MM.1S (cell line): ENCODE data around the gene NAT8L.

Experiments
- DNase-seq: peaks from one replicate; pipeline ENCODE4 v3.0.0-alpha.2; 2015
- H2AFZ ChIP-seq: fragments of 300-600 bp; sonication (generic); 2 replicates; pipeline ENCODE4 v1.6.0; 2016; ENCODE audit warnings: antibody characterized with exemption, low read length
- H3F3A ChIP-seq: fragments of 300-600 bp; sonication (generic); 2 replicates; pipeline ENCODE4 v1.6.1; 2016; ENCODE audit warnings: mild to moderate bottlenecking, antibody characterized with exemption, low read length, moderate library complexity, mixed read lengths; ENCODE audit not compliant: insufficient read depth
- H3K27ac ChIP-seq: fragments of 300-600 bp; sonication (generic); 2 replicates; pipeline ENCODE4 v1.5.1; 2016; ENCODE audit warnings: mild to moderate bottlenecking, low read length
- H3K27me3 ChIP-seq: fragments of 300-600 bp; sonication (generic); replicated peaks from 2 replicates; pipeline ENCODE4 v1.6.0; 2016; ENCODE audit warnings: low read length; ENCODE audit not compliant: insufficient read depth
- H3K36me3 ChIP-seq: fragments of 300-600 bp; sonication (generic); replicated peaks from 2 replicates; pipeline ENCODE4 v1.6.1; 2016; ENCODE audit warnings: mild to moderate bottlenecking, low read length, mixed read lengths; ENCODE audit not compliant: insufficient read depth
- H3K4me1 ChIP-seq: fragments of 300-600 bp; sonication (generic); 2 replicates; pipeline ENCODE4 v1.6.1; 2016; ENCODE audit warnings: low read length, mixed read lengths
- H3K4me2 ChIP-seq: fragments of 300-600 bp; sonication (generic); 2 replicates; pipeline ENCODE4 v1.6.0; 2016; ENCODE audit warnings: low read depth, low read length
- H3K4me3 ChIP-seq: fragments of 300-600 bp; sonication (generic); 2 replicates; pipeline ENCODE4 v1.5.1; 2016; ENCODE audit warnings: low read length, mixed read lengths
- H3K79me2 ChIP-seq: fragments of 300-600 bp; sonication (generic); 2 replicates; pipeline ENCODE4 v1.6.1; 2016; ENCODE audit warnings: mixed run types, low read length, mixed read lengths
- H3K9ac ChIP-seq: fragments of 300-600 bp; sonication (generic); 2 replicates; pipeline ENCODE4 v1.6.1; 2016; ENCODE audit warnings: low read length, mixed read lengths
- H3K9me2 ChIP-seq: fragments of 300-600 bp; sonication (generic); replicated peaks from 2 replicates; pipeline ENCODE4 v1.6.1; 2016; ENCODE audit warnings: mild to moderate bottlenecking, low read length, mixed read lengths; ENCODE audit not compliant: insufficient read depth
- H3K9me3 ChIP-seq: fragments of 300-600 bp; sonication (generic); replicated peaks from 2 replicates; pipeline ENCODE4 v1.6.1; 2016; ENCODE audit warnings: mild to moderate bottlenecking, low read length, mixed read lengths; ENCODE audit not compliant: insufficient read depth
- H4K20me1 ChIP-seq: fragments of 300-600 bp; sonication (generic); 2 replicates; pipeline ENCODE4 v1.6.1; 2016; ENCODE audit warnings: mild to moderate bottlenecking, low read length, moderate library complexity, mixed read lengths; ENCODE audit not compliant: insufficient read depth
- EZH2 ChIP-seq: fragments of 300-600 bp; sonication (generic); optimal IDR thresholded peaks from 2 replicates; pipeline ENCODE3; 2017; ENCODE audit warnings: low read depth, mild to moderate bottlenecking, antibody characterized with exemption, low read length, mixed read lengths
- EZH2phosphoT487 ChIP-seq: fragments of 300-600 bp; sonication (generic); IDR thresholded peaks from 2 replicates; pipeline ENCODE4 v1.6.1; 2018; ENCODE audit warnings: antibody characterized with exemption, low read length
- TF ChIP-seq, protein P1 (sequence below): fragments of 300-600 bp; sonication (generic); IDR thresholded peaks from 2 replicates; pipeline ENCODE4 v1.5.1; 2016; ENCODE audit warnings: antibody characterized with exemption, low read length, mixed read lengths

NAT8L gene

DNA sequence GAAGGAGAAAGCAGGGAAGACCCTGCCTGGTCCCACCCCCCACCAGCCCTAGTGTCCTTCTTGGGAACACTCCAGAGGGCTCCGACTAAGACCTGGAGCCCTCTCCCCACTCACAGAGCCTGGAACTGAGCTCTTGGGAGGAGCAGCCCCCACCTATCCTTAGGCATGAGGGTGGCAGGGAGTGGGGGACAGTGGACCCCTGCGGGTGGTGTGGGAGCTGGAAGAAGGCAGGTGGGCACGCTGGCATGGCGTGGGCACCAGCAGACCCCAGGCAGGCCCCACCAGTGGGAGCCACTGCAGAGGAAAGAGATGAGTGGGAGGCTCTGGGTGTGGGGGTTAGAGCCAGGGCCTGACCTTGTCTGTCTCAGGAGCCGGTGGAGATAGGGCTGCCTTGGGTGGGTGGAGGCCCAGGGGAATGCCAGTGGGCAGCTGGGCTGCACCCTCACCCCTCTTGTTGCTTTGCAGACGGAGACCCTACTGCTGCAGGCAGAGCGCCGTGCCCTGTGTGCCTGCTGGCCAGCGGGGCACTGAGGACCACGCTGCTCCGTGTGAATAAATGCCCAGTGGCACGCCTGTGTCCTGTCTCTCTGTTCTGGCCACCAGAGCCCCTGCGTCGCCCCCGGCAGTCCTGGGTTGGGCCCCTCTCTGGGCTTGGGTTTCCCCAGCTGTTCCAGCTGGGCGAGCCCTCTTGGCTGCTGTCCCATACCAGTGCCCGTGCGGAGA lies 15.6 kb upstream of the NAT8L start:
- no peaks in the 10 kb centered on the region for H4K20me1 ChIP-seq
- no peak for TF ChIP-seq EZH2
- TF ChIP-seq, protein P1, sequence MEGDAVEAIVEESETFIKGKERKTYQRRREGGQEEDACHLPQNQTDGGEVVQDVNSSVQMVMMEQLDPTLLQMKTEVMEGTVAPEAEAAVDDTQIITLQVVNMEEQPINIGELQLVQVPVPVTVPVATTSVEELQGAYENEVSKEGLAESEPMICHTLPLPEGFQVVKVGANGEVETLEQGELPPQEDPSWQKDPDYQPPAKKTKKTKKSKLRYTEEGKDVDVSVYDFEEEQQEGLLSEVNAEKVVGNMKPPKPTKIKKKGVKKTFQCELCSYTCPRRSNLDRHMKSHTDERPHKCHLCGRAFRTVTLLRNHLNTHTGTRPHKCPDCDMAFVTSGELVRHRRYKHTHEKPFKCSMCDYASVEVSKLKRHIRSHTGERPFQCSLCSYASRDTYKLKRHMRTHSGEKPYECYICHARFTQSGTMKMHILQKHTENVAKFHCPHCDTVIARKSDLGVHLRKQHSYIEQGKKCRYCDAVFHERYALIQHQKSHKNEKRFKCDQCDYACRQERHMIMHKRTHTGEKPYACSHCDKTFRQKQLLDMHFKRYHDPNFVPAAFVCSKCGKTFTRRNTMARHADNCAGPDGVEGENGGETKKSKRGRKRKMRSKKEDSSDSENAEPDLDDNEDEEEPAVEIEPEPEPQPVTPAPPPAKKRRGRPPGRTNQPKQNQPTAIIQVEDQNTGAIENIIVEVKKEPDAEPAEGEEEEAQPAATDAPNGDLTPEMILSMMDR = no peak
- TF ChIP-seq EZH2phosphoT487 = no peak
- no peak for DNase-seq
- H3F3A ChIP-seq = no peaks in the 10 kb centered on the region; the same call in 1 of the 2 replicates
- no peaks in the 10 kb centered on the region for H3K79me2 ChIP-seq
- no peak overlapping the region for H3K27ac ChIP-seq
- H3K9me2 ChIP-seq = no peaks in the 10 kb centered on the region
- 0 out of 2 replicates have a peak, but pooled peaks cover 3% of the 10 kb centered on the region for H3K4me1 ChIP-seq
- no peak overlapping the region for H2AFZ ChIP-seq
- H3K4me2 ChIP-seq = no peak overlapping the region
- H3K9ac ChIP-seq = no peak overlapping the region
- H3K4me3 ChIP-seq = no peak overlapping the region
- no peaks in the 10 kb centered on the region for H3K36me3 ChIP-seq
- H3K9me3 ChIP-seq = no peaks in the 10 kb centered on the region
- peaks cover 40% of the 10 kb centered on the region for H3K27me3 ChIP-seq

DNA sequence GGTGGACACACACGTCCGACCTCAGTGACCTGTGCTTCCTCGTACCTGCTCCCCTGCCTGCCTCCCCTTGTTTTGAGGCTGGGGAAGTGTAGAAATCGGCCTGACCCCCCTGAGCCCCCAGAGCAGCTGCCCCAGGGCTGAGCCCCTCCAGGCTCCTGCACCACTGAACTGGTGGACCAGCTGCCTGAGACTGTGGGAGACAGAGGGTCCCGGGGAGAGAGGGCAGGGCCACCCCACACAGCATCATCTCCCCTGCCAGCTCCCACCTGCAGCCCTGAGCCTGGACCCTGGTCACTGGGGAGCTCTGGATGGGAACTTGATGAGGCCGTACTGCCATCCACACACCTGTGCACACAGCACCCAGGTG lies 15.0 kb upstream of the NAT8L start:
- Histone ChIP-seq H3K4me2 (no peak overlapping the region), H3K27ac (no peak overlapping the region), H3K9me2 (no peaks in the 10 kb centered on the region), H4K20me1 (no peaks in the 10 kb centered on the region), H3K9me3 (no peaks in the 10 kb centered on the region), H3F3A (no peaks in the 10 kb centered on the region), H2AFZ (no peak overlapping the region), H3K9ac (no peak overlapping the region), H3K79me2 (no peaks in the 10 kb centered on the region), H3K27me3 (peaks cover 37% of the 10 kb centered on the region), H3K36me3 (no peaks in the 10 kb centered on the region), H3K4me3 (no peak overlapping the region), H3K4me1 (0 out of 2 replicates have a peak, but pooled peaks cover 3% of the 10 kb centered on the region)
- no peak for DNase-seq
- no peak for TF ChIP-seq EZH2phosphoT487
- TF ChIP-seq, protein P1 = no peak
- no peak for TF ChIP-seq EZH2

DNA sequence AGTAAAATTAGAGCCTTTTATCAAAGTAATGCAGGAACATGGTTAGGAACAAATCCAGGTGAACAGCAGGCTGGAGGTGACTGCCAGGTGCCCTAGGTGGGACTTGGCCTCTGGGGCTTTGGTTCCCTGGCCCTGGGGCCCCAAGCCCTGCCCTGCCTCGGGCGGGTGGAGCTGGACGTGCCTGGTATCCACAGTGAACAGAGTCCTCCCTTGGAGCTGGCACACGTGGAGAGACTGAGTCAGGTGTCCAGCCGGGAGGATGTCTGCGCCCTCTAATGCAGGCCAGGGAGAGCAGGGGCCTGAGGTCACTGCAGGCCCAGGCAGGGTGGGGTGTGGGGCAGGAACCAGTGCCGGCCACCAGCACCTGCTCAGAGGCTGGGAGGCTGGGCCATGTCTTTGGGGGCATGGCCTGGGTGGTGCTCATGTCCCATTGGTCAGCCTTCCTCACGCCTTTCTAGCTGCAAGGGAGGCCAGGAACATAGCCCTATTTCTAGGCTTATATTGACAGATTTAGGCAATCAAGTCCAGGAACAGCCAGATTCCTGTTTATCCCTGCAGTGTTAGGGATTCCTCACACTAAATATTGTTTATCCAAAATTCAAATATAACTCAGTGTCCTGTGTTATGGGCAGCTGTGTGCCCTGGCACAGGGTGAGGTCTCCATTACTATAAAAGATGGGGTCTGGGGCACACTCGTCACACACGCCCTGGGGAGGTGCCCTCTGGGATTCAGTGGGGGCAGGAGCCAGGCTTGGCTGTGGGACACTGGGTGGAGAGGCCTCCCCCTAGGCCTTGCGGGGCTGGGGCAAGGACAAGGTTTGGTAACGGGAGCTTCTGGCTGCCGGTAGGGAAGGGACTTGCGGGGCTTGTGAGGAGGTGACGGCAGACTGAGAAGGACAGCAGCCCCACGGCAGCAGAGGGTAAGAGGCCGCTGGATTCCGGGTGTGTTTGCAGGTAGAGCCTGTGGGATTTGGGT lies 14.3 kb upstream of the NAT8L start:
- no peaks in the 10 kb centered on the region for H3K9me2 ChIP-seq
- no peak overlapping the region for H3K9ac ChIP-seq
- H3K36me3 ChIP-seq = no peaks in the 10 kb centered on the region
- no peak for DNase-seq
- no peaks in the 10 kb centered on the region for H3K79me2 ChIP-seq
- H3F3A ChIP-seq = no peaks in the 10 kb centered on the region
- no peak overlapping the region for H3K4me2 ChIP-seq
- H3K27ac ChIP-seq = no peak overlapping the region
- no peak overlapping the region for H2AFZ ChIP-seq
- no peaks in the 10 kb centered on the region for H4K20me1 ChIP-seq
- H3K27me3 ChIP-seq = peaks cover 42% of the 10 kb centered on the region
- TF ChIP-seq EZH2 = no peak
- TF ChIP-seq, protein P1 = no peak
- TF ChIP-seq EZH2phosphoT487 = no peak
- H3K9me3 ChIP-seq = no peaks in the 10 kb centered on the region
- 0 out of 2 replicates have a peak, but pooled peaks cover 3% of the 10 kb centered on the region for H3K4me1 ChIP-seq
- no peak overlapping the region for H3K4me3 ChIP-seq
